Measurements from ENCODE around the gene SPIRE2. TPM values are rescaled to one million over a fixed set of nuclear protein-coding genes. Genes with fewer than 3 reads are reported as not detected.

SPIRE2 gene
- total and polyA plus RNA-seq, 2 of the 13 experiments (the other 11 are each of a cell fraction or from before 2014, with no cell fraction given): 13.3 to 37.5 TPM

DNA sequence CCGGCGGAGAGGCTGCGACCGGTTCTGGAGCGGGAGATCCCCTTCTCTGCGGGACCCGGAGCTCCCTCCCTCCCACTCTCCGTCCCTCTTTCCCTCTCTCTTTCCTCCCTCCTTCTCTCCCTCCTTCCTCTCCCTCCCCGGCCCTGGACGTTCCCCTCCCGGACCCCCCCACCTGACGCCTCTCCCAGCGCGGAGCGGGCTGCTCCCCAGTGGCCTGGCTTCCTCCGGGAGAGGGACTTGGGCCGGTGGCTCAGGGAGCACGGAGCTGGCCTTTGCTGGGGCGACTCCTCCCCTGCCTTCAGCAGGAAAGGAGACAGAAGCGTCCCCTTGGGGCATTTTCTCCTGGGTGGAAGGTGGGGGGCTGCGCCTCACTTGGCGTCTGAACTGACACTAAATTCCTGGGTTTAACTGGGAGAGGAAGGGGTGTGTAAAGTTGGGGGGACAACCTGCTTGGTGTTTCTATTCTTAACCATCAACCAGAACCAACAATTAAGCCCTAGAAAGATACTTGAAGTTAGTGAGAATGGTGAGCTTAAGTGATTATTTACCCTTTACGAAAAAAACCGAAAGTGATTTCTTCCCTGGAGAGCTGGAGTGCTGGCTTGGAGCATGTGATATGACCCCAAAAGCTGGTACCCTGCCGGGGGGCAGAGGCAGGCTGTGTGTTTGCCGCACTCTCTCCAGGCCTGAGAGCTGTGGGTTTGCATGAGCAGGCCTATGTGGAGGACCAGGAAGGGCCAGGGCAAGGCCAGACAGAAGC lies 775 bp downstream of the SPIRE2 start (continued):
- TF ChIP-seq, protein P1, sequence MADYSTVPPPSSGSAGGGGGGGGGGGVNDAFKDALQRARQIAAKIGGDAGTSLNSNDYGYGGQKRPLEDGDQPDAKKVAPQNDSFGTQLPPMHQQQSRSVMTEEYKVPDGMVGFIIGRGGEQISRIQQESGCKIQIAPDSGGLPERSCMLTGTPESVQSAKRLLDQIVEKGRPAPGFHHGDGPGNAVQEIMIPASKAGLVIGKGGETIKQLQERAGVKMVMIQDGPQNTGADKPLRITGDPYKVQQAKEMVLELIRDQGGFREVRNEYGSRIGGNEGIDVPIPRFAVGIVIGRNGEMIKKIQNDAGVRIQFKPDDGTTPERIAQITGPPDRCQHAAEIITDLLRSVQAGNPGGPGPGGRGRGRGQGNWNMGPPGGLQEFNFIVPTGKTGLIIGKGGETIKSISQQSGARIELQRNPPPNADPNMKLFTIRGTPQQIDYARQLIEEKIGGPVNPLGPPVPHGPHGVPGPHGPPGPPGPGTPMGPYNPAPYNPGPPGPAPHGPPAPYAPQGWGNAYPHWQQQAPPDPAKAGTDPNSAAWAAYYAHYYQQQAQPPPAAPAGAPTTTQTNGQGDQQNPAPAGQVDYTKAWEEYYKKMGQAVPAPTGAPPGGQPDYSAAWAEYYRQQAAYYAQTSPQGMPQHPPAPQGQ (CRISPR knock-in tag; IDR thresholded peaks at IDR 0.05; ENCODE audit: borderline replicate concordance): no peak
- no peak for TF ChIP-seq FOXO1 (CRISPR knock-in tag; IDR thresholded peaks at IDR 0.05)
- TF ChIP-seq HMG20A (CRISPR knock-in tag; IDR thresholded peaks at IDR 0.05; ENCODE audit: borderline replicate concordance): no peak
- no peak for TF ChIP-seq GZF1 (CRISPR knock-in tag; IDR thresholded peaks at IDR 0.05)
- no peak for TF ChIP-seq ZNF781 (CRISPR knock-in tag; IDR thresholded peaks at IDR 0.05; ENCODE audit: borderline replicate concordance, not compliant biosample characterization)
- TF ChIP-seq, protein P2, sequence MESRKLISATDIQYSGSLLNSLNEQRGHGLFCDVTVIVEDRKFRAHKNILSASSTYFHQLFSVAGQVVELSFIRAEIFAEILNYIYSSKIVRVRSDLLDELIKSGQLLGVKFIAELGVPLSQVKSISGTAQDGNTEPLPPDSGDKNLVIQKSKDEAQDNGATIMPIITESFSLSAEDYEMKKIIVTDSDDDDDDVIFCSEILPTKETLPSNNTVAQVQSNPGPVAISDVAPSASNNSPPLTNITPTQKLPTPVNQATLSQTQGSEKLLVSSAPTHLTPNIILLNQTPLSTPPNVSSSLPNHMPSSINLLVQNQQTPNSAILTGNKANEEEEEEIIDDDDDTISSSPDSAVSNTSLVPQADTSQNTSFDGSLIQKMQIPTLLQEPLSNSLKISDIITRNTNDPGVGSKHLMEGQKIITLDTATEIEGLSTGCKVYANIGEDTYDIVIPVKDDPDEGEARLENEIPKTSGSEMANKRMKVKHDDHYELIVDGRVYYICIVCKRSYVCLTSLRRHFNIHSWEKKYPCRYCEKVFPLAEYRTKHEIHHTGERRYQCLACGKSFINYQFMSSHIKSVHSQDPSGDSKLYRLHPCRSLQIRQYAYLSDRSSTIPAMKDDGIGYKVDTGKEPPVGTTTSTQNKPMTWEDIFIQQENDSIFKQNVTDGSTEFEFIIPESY (CRISPR knock-in tag; IDR thresholded peaks at IDR 0.05): no peak
- no peak for TF ChIP-seq NKX3-1 (CRISPR knock-in tag; IDR thresholded peaks at IDR 0.05)
- TF ChIP-seq, protein P3, sequence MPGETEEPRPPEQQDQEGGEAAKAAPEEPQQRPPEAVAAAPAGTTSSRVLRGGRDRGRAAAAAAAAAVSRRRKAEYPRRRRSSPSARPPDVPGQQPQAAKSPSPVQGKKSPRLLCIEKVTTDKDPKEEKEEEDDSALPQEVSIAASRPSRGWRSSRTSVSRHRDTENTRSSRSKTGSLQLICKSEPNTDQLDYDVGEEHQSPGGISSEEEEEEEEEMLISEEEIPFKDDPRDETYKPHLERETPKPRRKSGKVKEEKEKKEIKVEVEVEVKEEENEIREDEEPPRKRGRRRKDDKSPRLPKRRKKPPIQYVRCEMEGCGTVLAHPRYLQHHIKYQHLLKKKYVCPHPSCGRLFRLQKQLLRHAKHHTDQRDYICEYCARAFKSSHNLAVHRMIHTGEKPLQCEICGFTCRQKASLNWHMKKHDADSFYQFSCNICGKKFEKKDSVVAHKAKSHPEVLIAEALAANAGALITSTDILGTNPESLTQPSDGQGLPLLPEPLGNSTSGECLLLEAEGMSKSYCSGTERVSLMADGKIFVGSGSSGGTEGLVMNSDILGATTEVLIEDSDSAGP (CRISPR knock-in tag; IDR thresholded peaks at IDR 0.05; ENCODE audit: borderline replicate concordance): no peak
- TF ChIP-seq PITX1 (CRISPR knock-in tag; IDR thresholded peaks at IDR 0.05): 0 out of 2 replicates have a peak, but pooled peaks have one; percentile 31
- peak; percentile 19; the same call in 1 of the 2 replicates for TF ChIP-seq ZFY (CRISPR knock-in tag; IDR thresholded peaks at IDR 0.05)
- no peak for TF ChIP-seq GFI1 (CRISPR knock-in tag; IDR thresholded peaks at IDR 0.05; ENCODE audit: borderline replicate concordance)
- TF ChIP-seq, protein P4, sequence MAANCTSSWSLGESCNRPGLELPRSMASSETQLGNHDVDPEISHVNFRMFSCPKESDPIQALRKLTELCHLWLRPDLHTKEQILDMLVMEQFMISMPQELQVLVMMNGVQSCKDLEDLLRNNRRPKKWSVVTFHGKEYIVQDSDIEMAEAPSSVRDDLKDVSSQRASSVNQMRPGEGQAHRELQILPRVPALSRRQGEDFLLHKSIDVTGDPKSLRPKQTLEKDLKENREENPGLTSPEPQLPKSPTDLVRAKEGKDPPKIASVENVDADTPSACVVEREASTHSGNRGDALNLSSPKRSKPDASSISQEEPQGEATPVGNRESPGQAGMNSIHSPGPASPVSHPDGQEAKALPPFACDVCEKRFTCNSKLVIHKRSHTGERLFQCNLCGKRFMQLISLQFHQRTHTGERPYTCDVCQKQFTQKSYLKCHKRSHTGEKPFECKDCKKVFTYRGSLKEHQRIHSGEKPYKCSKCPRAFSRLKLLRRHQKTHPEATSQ (CRISPR knock-in tag; IDR thresholded peaks at IDR 0.05; ENCODE audit: borderline replicate concordance): no peak
- TF ChIP-seq MED8 (CRISPR knock-in tag; IDR thresholded peaks at IDR 0.05; ENCODE audit: insufficient replicate concordance): no peak
- TF ChIP-seq, protein P5, sequence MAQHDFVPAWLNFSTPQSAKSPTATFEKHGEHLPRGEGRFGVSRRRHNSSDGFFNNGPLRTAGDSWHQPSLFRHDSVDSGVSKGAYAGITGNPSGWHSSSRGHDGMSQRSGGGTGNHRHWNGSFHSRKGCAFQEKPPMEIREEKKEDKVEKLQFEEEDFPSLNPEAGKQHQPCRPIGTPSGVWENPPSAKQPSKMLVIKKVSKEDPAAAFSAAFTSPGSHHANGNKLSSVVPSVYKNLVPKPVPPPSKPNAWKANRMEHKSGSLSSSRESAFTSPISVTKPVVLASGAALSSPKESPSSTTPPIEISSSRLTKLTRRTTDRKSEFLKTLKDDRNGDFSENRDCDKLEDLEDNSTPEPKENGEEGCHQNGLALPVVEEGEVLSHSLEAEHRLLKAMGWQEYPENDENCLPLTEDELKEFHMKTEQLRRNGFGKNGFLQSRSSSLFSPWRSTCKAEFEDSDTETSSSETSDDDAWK (CRISPR knock-in tag; IDR thresholded peaks at IDR 0.05): no peak
- no peak for TF ChIP-seq ZNF761 (CRISPR knock-in tag; conservative IDR thresholded peaks at IDR 0.05)
- no peak for TF ChIP-seq ZNF674 (CRISPR knock-in tag; IDR thresholded peaks at IDR 0.05; ENCODE audit: low read depth)
- TF ChIP-seq, protein P6, sequence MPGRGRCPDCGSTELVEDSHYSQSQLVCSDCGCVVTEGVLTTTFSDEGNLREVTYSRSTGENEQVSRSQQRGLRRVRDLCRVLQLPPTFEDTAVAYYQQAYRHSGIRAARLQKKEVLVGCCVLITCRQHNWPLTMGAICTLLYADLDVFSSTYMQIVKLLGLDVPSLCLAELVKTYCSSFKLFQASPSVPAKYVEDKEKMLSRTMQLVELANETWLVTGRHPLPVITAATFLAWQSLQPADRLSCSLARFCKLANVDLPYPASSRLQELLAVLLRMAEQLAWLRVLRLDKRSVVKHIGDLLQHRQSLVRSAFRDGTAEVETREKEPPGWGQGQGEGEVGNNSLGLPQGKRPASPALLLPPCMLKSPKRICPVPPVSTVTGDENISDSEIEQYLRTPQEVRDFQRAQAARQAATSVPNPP (CRISPR knock-in tag; IDR thresholded peaks at IDR 0.05): 0 out of 2 replicates have a peak, but pooled peaks have one; percentile 48

Data from HepG2 (cell line).